Esophagus (tissue), 2 donors: ENCODE results near the gene TBC1D24. TPM values are rescaled to one million over a fixed set of nuclear protein-coding genes. Genes with fewer than 3 reads are reported as not detected.

ENCODE experiments used
- H3K27ac ChIP-seq, 2 donors: one replicate each; pipeline ENCODE4 v1.5.1; 2013; ENCODE audit warnings: low read depth in 2 of 2, mild to moderate bottlenecking in 2 of 2, inconsistent platforms in 1 of 2, low read length in 1 of 2, moderate library complexity in 1 of 2
- H3K27me3 ChIP-seq, 2 donors: one replicate each; pipeline ENCODE4 v1.6.1; 2013; ENCODE audit warnings: low read length in 2 of 2, control low read depth in 1 of 2, mild to moderate bottlenecking in 1 of 2; ENCODE audit not compliant: insufficient read depth in 2 of 2, control insufficient read depth in 1 of 2
- H3K36me3 ChIP-seq, 2 donors: one replicate each; pipeline ENCODE4 v1.6.1; 2013; ENCODE audit warnings: low read length in 1 of 2; ENCODE audit not compliant: control insufficient read depth in 2 of 2, insufficient read depth in 2 of 2
- H3K4me1 ChIP-seq, 2 donors: one replicate each; pipeline ENCODE4 v1.6.1; 2013; ENCODE audit warnings: low read length in 1 of 2; ENCODE audit not compliant: control insufficient read depth in 2 of 2, insufficient read depth in 2 of 2
- H3K4me3 ChIP-seq, 2 donors: one replicate each; pipeline ENCODE4 v1.5.1; 2013; ENCODE audit warnings: low read length in 2 of 2, mild to moderate bottlenecking in 2 of 2, low read depth in 1 of 2, moderate library complexity in 1 of 2
- H3K9me3 ChIP-seq, 2 donors: one replicate each; pipeline ENCODE4 v1.6.1; 2013; ENCODE audit warnings: mild to moderate bottlenecking in 2 of 2, low read depth in 1 of 2, low read length in 1 of 2, moderate library complexity in 1 of 2; ENCODE audit not compliant: control insufficient read depth in 2 of 2, insufficient read depth in 1 of 2
- WGBS, 2 donors: extraction: QIAGEN DNeasy Blood & Tissue Kit; methylation state at CpG; one replicate each; pipeline ENCODE4 v1.1.7; 2013; 5-methylcytosine and 5-hydroxymethylcytosine counted together
- polyA plus RNA-seq, 2 donors: library from polyadenylated mRNA; stranded (reverse); fragments of 200-250 nt; gene quantifications; one replicate each; pipeline ENCODE4 v1.2.3, GENCODE V29; 2013
- donor health status: healthy with polysubstance abuse.
- donor health status: Bipolar disorder and iron deficiency.

Gene TBC1D24
- polyA plus RNA-seq, 2 donors = 1.3 to 2.8 TPM

DNA sequence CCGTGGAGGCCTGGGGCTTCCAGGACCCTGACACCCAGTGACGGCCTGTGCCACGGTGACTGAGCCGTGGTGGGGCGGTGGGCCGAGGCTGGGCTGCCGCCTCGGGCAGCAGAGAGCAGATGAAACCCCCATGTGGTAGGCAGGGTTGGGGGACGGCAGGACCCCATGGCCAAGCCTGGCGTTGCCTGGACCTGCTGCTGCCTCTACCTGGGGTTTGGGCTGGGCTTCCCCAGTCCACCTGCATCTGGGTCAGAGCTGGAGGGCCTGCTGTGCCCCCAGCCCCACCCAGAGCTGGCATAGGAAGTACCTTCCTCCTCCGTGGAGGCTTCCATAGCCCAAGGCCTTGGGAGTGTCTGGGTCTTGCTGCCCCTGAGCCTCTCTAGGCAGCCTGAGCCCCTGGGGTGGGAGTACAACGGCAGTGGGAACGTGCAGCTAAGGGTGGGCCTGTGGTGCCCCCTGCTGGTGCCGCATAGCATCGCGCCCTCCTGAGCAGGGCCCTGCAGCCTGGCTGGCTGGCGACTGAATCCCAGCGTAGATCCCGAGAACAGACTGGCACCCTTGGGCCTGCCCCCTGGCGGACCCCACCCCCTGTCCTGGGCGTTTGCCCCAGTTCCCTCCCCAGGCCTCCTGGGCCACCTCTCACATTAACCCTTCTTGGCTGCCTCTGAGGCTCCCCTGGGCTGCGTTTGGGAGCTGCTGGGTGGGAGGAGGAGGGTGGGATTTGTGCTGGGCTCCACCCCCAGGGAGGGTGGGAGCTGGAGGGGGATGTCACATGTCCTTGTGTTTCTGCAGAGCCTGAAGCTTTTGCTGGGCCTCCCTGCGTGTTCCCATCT is 26.2 kb downstream of the TBC1D24 start:
- Histone ChIP-seq H3K4me3 (no peak overlapping the region), H3K27me3 (no peaks in the 10 kb centered on the region), H3K27ac (no peak overlapping the region), H3K4me1 (peaks cover 0 to 41% of the 10 kb centered on the region in 2 donors), H3K9me3 (no peaks in the 10 kb centered on the region), H3K36me3 (peaks cover 0 to 10% of the 10 kb centered on the region in 2 donors)
- 31 to 37% methylated on average over 22 to 23 of the region's 23 CpGs for WGBS, 2 donors

DNA sequence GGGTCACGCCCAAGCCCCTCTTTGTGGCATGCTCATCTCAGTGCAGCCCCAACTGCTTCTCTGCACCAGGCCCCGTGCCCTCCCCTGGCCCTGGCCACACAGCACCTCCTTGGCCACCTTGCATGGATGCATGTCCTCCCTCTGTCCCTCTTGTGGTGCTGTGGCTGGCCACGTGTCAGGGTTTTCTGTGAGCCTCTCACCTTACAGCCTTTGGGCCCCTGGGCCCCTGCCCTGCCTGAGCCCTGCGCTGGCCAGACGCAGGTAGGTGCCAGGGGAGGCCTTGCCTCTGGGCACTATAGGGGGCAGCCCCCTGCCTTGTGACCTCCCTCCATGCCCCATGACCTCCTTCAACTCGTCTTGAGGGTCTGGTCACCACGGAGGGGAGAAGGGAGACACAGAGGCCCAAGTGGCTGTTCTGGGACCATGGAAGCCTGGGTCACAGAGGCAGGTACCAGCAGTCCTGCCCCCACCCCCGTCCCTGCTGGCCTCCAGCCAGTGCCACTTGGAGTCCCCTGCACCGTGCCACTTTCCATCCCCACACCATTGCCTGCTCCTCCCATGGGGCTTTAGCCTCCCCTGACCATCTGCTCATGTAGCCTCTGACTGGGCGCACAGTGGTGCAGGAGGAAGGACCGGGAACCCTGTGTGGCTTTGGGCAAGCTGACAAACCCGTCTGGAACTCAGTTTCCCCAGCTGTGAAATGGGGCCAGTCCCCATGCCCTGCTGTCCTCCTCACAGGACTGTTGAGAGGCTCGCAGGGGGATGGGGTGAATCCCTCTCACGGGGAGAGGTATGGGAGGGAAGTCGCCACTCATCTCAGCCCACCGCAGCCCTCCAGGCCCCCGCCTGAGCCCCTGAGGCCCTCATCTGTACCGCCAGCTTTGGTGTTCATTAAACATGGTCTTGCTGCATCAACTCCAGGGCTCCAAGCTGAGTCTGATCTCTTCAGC is 27.3 kb downstream of the TBC1D24 start:
- no peaks in the 10 kb centered on the region for H3K27me3 ChIP-seq
- H3K27ac ChIP-seq = peak overlapping the region in 1 of 2 donors; percentile 72
- 78 to 81% methylated on average over 16 to 18 of the region's 18 CpGs for WGBS, 2 donors
- H3K36me3 ChIP-seq = peaks cover 0 to 4% of the 10 kb centered on the region in 2 donors
- peaks cover 0 to 30% of the 10 kb centered on the region in 2 donors for H3K4me1 ChIP-seq
- H3K9me3 ChIP-seq = no peaks in the 10 kb centered on the region
- no peak overlapping the region for H3K4me3 ChIP-seq

DNA sequence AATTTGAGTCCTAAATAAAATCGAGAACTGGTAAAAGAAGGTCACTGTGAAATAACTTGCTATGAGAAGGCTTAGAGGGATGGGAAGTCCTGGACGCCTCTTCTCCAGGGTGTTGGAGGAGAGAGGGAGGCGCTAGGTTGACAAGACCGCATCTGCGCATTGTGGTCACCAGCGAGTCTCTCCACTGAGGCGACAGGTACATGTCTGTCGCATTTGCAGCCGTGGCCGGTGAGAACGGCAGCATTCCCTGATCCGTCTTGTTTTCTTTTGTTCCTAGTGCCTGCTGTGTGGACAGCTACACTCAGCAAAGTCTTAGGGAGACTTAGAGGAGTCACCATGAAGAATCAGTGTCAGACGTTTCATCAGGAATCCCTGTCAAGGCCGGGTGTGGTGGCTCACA is 30.8 kb downstream of the TBC1D24 start:
- H3K9me3 ChIP-seq = no peaks in the 10 kb centered on the region
- H3K36me3 ChIP-seq = no peaks in the 10 kb centered on the region
- no peak overlapping the region for H3K4me3 ChIP-seq
- no peak overlapping the region for H3K27ac ChIP-seq
- WGBS, 2 donors = 87 to 89% methylated on average over 14 of the region's 14 CpGs
- peaks cover 0 to 3% of the 10 kb centered on the region in 2 donors for H3K4me1 ChIP-seq
- H3K27me3 ChIP-seq = no peaks in the 10 kb centered on the region

DNA sequence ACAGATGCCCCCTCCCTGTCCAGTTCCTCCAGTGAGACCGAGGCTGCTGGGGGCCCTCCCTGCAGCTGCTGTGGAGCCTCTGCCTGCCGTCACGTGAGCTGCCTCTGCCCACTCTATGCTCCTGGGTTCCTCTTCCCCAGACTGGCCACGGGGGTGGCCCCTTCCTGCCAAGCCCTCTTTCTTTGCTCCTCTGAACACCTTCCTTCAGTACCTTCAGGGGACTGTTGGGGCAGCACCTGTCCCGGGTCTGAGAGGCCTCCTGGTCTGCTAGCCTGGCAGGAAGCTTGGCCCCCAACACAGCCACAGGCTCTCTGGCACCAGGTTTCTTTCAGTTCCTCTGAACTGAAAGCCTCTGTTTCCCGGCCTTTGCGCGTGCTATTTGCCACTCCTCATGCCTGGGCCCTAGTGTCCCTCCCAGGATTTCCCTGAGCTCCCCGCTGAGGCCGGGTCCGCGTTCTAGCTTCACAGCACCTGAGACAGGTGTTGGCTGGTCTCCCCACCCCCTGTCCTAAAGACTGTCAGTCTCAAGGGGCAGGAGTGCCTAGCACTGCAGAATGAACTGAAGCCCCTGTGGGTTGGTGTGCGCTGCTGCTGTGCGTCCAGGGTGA is 32.2 kb downstream of the TBC1D24 start:
- H3K4me3 ChIP-seq = no peak overlapping the region
- H3K36me3 ChIP-seq = no peaks in the 10 kb centered on the region
- H3K9me3 ChIP-seq = no peaks in the 10 kb centered on the region
- H3K4me1 ChIP-seq = peaks cover 0 to 6% of the 10 kb centered on the region in 2 donors
- 77 to 78% methylated on average over 14 of the region's 14 CpGs for WGBS, 2 donors
- peak overlapping the region in 1 of 2 donors; percentile 16 for H3K27ac ChIP-seq
- no peaks in the 10 kb centered on the region for H3K27me3 ChIP-seq

DNA sequence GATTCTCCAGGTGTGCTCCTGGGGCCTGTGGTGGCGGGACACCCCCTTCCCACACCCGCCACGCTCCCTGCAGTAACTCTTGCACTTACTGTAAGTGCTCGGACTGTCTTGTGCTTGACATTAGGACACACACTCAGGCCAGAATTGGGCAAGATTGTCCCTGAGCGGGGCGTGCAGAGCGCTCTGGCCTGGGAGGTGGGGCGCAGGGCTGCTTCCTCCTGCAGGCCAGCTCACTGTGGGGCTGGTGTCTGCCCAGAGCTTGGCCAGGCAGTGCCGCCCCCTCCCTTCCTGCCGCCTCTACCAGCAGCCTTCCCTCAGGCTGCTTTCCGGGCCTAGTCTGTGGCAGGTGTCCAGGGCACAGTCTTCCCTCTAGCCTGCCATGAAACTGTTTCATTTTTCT is 32.7 kb downstream of the TBC1D24 start:
- Histone ChIP-seq H3K36me3 (no peaks in the 10 kb centered on the region), H3K4me3 (no peak overlapping the region), H3K4me1 (peaks cover 0 to 6% of the 10 kb centered on the region in 2 donors), H3K27me3 (no peaks in the 10 kb centered on the region), H3K27ac (peak overlapping the region in 1 of 2 donors; percentile 16), H3K9me3 (no peaks in the 10 kb centered on the region)
- 81% methylated on average over 11 of the region's 11 CpGs for WGBS, 2 donors

DNA sequence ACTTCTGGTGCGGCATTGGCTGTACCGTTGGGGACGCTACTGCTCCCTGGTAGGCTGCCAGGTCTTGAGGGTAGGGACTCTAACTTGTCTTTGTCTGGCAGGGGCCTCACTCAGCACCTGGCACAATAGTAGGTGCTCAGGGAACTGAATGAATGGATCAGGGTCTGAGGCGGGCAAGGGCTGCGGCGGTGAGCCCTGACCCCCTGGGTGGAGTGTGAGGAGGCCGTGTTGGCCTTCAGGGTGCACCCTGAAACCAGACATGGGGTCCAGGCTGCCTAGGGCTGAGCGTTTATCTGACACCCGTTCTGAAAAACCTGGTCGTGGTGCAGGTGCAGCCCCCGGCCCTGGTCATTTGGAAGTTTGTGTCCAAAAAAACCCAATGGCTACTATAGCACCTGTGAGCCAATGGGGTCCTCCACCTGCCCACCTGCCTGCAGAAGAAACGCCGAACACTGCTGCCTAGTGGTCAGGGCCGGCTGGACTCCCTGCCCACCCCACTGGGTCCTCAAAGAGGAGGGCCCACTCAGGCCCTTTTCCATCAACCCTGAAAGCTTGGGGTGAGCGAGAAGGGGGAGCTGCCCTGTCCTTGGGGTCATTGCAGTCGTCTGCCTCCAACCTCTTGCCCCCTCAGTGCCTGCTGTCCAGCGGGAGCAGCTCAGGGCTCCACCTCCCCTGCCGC is 33.9 kb downstream of the TBC1D24 start:
- Histone ChIP-seq H3K4me3 (no peak overlapping the region), H3K27ac (no peak overlapping the region), H3K4me1 (peaks cover 0 to 10% of the 10 kb centered on the region in 2 donors), H3K9me3 (no peaks in the 10 kb centered on the region), H3K27me3 (no peaks in the 10 kb centered on the region), H3K36me3 (no peaks in the 10 kb centered on the region)
- WGBS, 2 donors = 91% methylated on average over 18 of the region's 18 CpGs

DNA sequence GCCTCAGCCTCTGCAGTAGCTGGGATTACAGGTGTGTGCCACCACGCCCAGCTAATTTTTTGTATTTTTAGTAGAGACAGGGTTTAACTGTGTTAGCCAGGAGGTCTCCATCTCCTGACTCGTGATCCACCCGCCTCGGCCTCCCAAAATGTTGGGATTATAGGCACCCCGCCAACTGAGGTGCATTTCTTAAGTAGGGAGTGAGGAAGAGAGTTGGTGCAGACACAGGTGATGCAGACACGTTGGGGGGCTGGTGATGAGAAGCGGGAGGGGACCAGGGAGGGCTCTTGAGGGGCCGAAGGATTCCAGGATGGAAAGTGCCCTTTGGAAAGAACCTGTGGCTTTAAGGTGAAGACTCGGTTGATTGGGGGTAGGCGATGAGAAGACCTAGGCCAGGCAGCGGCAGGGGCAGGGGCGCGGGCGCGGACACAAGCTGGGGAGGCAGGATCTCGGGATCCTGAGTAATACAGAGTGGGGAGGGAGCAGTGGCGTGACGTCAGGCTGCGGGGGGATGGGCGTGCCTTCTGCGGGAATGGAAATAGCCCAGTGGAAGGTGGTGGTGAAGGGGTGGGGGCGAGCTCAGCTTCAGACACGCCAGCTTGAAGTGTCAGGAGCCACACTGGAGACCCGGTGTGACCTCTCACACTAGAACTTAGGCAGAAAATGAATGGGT is 36.3 kb downstream of the TBC1D24 start:
- Histone ChIP-seq H3K36me3 (peaks cover 0 to under 1% of the 10 kb centered on the region in 2 donors), H3K9me3 (no peaks in the 10 kb centered on the region), H3K27me3 (no peaks in the 10 kb centered on the region), H3K4me1 (peaks cover 4 to 19% of the 10 kb centered on the region in 2 donors), H3K27ac (no peak overlapping the region), H3K4me3 (no peak overlapping the region)
- WGBS, 2 donors = 50 to 51% methylated on average over 24 of the region's 24 CpGs

DNA sequence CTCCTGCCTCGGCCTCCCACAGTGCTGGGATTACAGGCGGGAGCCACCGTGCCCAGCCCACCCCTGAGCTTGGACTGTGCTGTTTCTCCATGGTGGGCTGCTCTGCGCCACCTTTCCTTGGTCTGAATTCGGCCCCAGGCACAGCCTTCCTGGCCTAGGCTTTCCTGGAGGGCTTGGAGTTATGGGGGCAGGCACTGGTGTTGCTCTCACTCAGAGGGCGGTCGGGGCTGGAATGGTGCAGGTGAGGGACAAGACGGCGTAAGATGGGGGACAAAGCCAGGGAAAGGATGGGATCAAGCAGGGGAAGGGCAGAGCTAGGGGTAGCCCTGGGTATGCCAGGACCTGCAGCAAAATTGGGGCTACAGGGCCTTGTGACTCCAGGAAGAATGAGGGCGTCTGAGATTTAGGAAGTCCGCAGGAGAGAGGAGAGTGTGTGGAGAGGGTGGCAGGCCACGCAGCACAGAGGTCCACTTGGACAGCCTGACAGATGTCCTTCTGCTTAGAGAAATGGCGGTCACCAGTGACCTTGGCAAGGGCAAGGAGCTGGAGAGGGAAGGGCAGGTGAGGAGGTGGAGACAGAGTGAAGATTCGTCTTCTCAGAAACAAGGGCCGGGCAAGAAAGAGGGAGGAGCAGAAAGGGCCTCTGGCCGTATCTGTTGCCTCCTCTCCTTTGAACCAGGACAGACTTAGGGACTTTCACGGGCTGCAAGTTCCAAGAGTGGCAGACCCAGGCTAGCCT is 37.2 kb downstream of the TBC1D24 start:
- Histone ChIP-seq H3K4me3 (no peak overlapping the region), H3K9me3 (no peaks in the 10 kb centered on the region), H3K27me3 (no peaks in the 10 kb centered on the region), H3K4me1 (peaks cover 12 to 28% of the 10 kb centered on the region in 2 donors), H3K36me3 (peaks cover 0 to 4% of the 10 kb centered on the region in 2 donors), H3K27ac (peak overlapping the region in 1 of 2 donors; percentile 9)
- 87% methylated on average over 17 of the region's 17 CpGs for WGBS, 2 donors
